ENCODE results near the gene SMTN.

- TF ChIP-seq NFIC (IDR thresholded peaks at IDR 0.05) (no peak), CREB1 (IDR thresholded peaks at IDR 0.05; ENCODE audit: low read depth) (no peak), FOXM1 (IDR thresholded peaks at IDR 0.05; ENCODE audit: borderline replicate concordance, low read depth) (no peak), YY1 (IDR thresholded peaks at IDR 0.05; ENCODE audit: low read depth) (no peak), MAX (IDR thresholded peaks at IDR 0.05) (no peak), CEBPB (IDR thresholded peaks at IDR 0.05) (no peak), RAD21 (IDR thresholded peaks at IDR 0.05; ENCODE audit: low read depth) (no peak)
Observed at GRCh38 chr22:31038686-31039085, 42.4 kb upstream of the SMTN start.

All from Ishikawa (cell line).